Upper lobe of right lung (tissue), 1 donor: ENCODE measurements around the gene KDM2B. TPM values are rescaled to one million over a fixed set of nuclear protein-coding genes. Genes with fewer than 3 reads are reported as not detected.
A peak's percentile ranks its signal among the peaks of the same experiment; 100 is the strongest.

Source experiments
- ATAC-seq: fragments of 200-7000 bp; cut with Tn5 transposase; one replicate; pipeline ENCODE4 v1.9.1; 2020; ENCODE audit warnings: mild to moderate bottlenecking, moderate library complexity
- DNase-seq: peaks from one replicate; pipeline ENCODE4 v3.0.0-alpha.2; 2020
- H3K27ac ChIP-seq: fragments of 200-600 bp; one replicate; pipeline ENCODE4 v1.8.0; 2022
- H3K27me3 ChIP-seq: fragments of 200-600 bp; one replicate; pipeline ENCODE4 v1.8.0; 2022; ENCODE audit warnings: mild to moderate bottlenecking
- H3K36me3 ChIP-seq: fragments of 200-600 bp; one replicate; pipeline ENCODE4 v1.8.0; 2022
- H3K4me1 ChIP-seq: fragments of 200-600 bp; one replicate; pipeline ENCODE4 v1.8.0; 2022
- H3K4me3 ChIP-seq: fragments of 200-600 bp; one replicate; pipeline ENCODE4 v1.8.0; 2022; ENCODE audit warnings: mild to moderate bottlenecking
- H3K9me3 ChIP-seq: fragments of 200-600 bp; one replicate; pipeline ENCODE4 v1.8.0; 2022
- CTCF ChIP-seq: fragments of 200-600 bp; IDR thresholded peaks from one replicate; pipeline ENCODE4 v1.8.0; 2022; ENCODE audit warnings: antibody characterized with exemption
- intact Hi-C: fragments of 100-400 bp; cut with DNase I; formaldehyde crosslinking; loops from one replicate; pipeline ENCODE4 v1.11.0; 2022
- total RNA-seq: library from RNA; stranded (reverse); fragmentation: NEBNext Ultra II Directional; extraction: Animal tissue kit (Norgen Biotek cat#: 25700); gene quantifications from one replicate; pipeline ENCODE4 v1.2.1, GENCODE V29; 2021
- donor health status: DM: no; HTN: yes; CAD: no; lungs with severe emphysema.

KDM2B gene
- total RNA-seq, 1 donor from 2014 or later, result 35.4 TPM

GRCh38 chr12:121455766-121456420 lies 124.9 kb downstream of the KDM2B start:
- intact Hi-C loops, result no loop called here
- Histone ChIP-seq H3K27me3 (no peaks in the 10 kb centered on the region), H3K27ac (no peak overlapping the region), H3K4me3 (no peak overlapping the region), H3K4me1 (peaks cover 6% of the 10 kb centered on the region), H3K9me3 (no peaks in the 10 kb centered on the region), H3K36me3 (peaks cover 4% of the 10 kb centered on the region)
- DNase-seq, result no peak
- ATAC-seq, result no peak
- TF ChIP-seq CTCF, result no peak

- no peaks in the 10 kb centered on the region for H3K27me3 ChIP-seq
- no peak for TF ChIP-seq CTCF
- ATAC-seq, result no peak
- intact Hi-C loops, result no loop called here
- no peak overlapping the region for H3K27ac ChIP-seq
- no peak overlapping the region for H3K4me3 ChIP-seq
- H3K36me3 ChIP-seq, result peaks cover 4% of the 10 kb centered on the region
- DNase-seq, result no peak
- no peaks in the 10 kb centered on the region for H3K9me3 ChIP-seq
- peaks cover 6% of the 10 kb centered on the region for H3K4me1 ChIP-seq
Observed at GRCh38 chr12:121454921-121455320, 125.9 kb downstream of the KDM2B start.

GRCh38 chr12:121453629-121454028 lies 127.2 kb downstream of the KDM2B start:
- H3K9me3 ChIP-seq, result no peaks in the 10 kb centered on the region
- TF ChIP-seq CTCF, result no peak
- ATAC-seq (no peak), DNase-seq (no peak)
- H3K36me3 ChIP-seq, result peaks cover 4% of the 10 kb centered on the region
- H3K4me3 ChIP-seq, result no peak overlapping the region
- H3K27ac ChIP-seq, result no peak overlapping the region
- H3K4me1 ChIP-seq, result peaks cover 6% of the 10 kb centered on the region
- intact Hi-C loops, result no loop called here
- no peaks in the 10 kb centered on the region for H3K27me3 ChIP-seq

- Histone ChIP-seq H3K36me3 (peaks cover 4% of the 10 kb centered on the region), H3K27me3 (no peaks in the 10 kb centered on the region), H3K9me3 (no peaks in the 10 kb centered on the region), H3K27ac (no peak overlapping the region), H3K4me1 (peaks cover 6% of the 10 kb centered on the region), H3K4me3 (no peak overlapping the region)
- no peak for TF ChIP-seq CTCF
- DNase-seq, result peak; percentile 62
- ATAC-seq, result no peak
- intact Hi-C loops, result no loop called here
Observed at GRCh38 chr12:121452985-121453360, 127.8 kb downstream of the KDM2B start.

- H3K27me3 ChIP-seq, result no peaks in the 10 kb centered on the region
- DNase-seq, result peak; percentile 75
- intact Hi-C loops, result no loop called here
- H3K4me1 ChIP-seq, result peaks cover 6% of the 10 kb centered on the region
- peak overlapping the region; percentile 19 for H3K4me3 ChIP-seq
- peak; percentile 46 for ATAC-seq
- H3K27ac ChIP-seq, result peak overlapping the region; percentile 38
- H3K36me3 ChIP-seq, result peaks cover 4% of the 10 kb centered on the region
- no peak for TF ChIP-seq CTCF
- no peaks in the 10 kb centered on the region for H3K9me3 ChIP-seq
Observed at GRCh38 chr12:121452340-121452984, 128.4 kb downstream of the KDM2B start.
